Measurements from ENCODE around the gene CAPN15. TPM values are rescaled to one million over a fixed set of nuclear protein-coding genes. Genes with fewer than 3 reads are reported as not detected.
"Not testable (repeated sequence)": the region's sequence is repeated elsewhere in the genome, so short reads cannot be mapped to it uniquely, and the experiment has no call there.

CAPN15 gene
- total and polyA plus RNA-seq, 11 donors = 12.0 to 35.5 (median 20.3) TPM

- no peak overlapping the region for H3K27ac ChIP-seq
- no peaks in the 10 kb centered on the region for H3K27me3 ChIP-seq
- no peaks in the 10 kb centered on the region for H3K9me3 ChIP-seq
- peak in 1 of 5 donors; percentile 46 for DNase-seq
- peak in 1 of 4 donors; percentile 47 for ATAC-seq
- WGBS, 4 donors = 90 to 98% (median 93%) methylated on average over 9 to 30 of the region's 30 CpGs
- no peaks in the 10 kb centered on the region for H3K4me1 ChIP-seq
- intact Hi-C loops (cut with DNase I) = no loop called here
- TF ChIP-seq POLR2A (IDR thresholded peaks at IDR 0.05) (no peak), CTCF (IDR thresholded peaks at IDR 0.05) (no peak)
- no peak overlapping the region for H3K4me3 ChIP-seq
- H3K36me3 ChIP-seq = peaks cover 0 to 56% (median 41%) of the 10 kb centered on the region in 9 donors
Measured at GRCh38 chr16:492211-492875, 35.2 kb upstream of the CAPN15 start.

GRCh38 chr16:494676-495075 lies 32.8 kb upstream of the CAPN15 start:
- peaks cover 0 to 55% (median 34%) of the 10 kb centered on the region in 9 donors for H3K36me3 ChIP-seq
- H3K4me3 ChIP-seq; H3K27ac ChIP-seq; H3K4me1 ChIP-seq; ATAC-seq; H3K9me3 ChIP-seq; DNase-seq; intact Hi-C loops (cut with DNase I); H3K27me3 ChIP-seq: not testable (repeated sequence)
- 85 to 90% (median 88%) methylated on average over 15 of the region's 15 CpGs for WGBS, 4 donors

- H3K27ac ChIP-seq = no peak overlapping the region
- peaks cover 0 to 52% (median 29%) of the 10 kb centered on the region in 9 donors for H3K36me3 ChIP-seq
- H3K4me1 ChIP-seq = peaks cover 0 to 1% (median 0%) of the 10 kb centered on the region in 12 donors
- DNase-seq (no peak), ATAC-seq (peak in 3 of 4 donors; percentile 40 to 53 (median 46))
- TF ChIP-seq CTCF (IDR thresholded peaks at IDR 0.05) (peak in 8 of 12 donors; percentile 9 to 35 (median 26)), POLR2A (IDR thresholded peaks at IDR 0.05) (no peak)
- no peaks in the 10 kb centered on the region for H3K9me3 ChIP-seq
- intact Hi-C loops (cut with DNase I) = no loop called here
- no peaks in the 10 kb centered on the region for H3K27me3 ChIP-seq
- WGBS, 4 donors = 74 to 87% (median 79%) methylated on average over 9 to 11 of the region's 11 CpGs
- no peak overlapping the region for H3K4me3 ChIP-seq
Measured at GRCh38 chr16:495127-495748, 32.3 kb upstream of the CAPN15 start.

- intact Hi-C loops (cut with DNase I) = no loop called here
- Histone ChIP-seq H3K36me3 (peaks cover 0 to 42% (median 20%) of the 10 kb centered on the region in 9 donors), H3K4me1 (peaks cover 0 to 7% (median 0%) of the 10 kb centered on the region in 12 donors), H3K4me3 (no peak overlapping the region), H3K27me3 (no peaks in the 10 kb centered on the region), H3K9me3 (no peaks in the 10 kb centered on the region), H3K27ac (no peak overlapping the region)
- ATAC-seq (no peak), DNase-seq (no peak)
- WGBS, 4 donors = 86 to 89% (median 87%) methylated on average over 12 to 21 of the region's 21 CpGs
- TF ChIP-seq POLR2A (IDR thresholded peaks at IDR 0.05) (no peak), CTCF (IDR thresholded peaks at IDR 0.05) (no peak)
Measured at GRCh38 chr16:496097-496886, 31.2 kb upstream of the CAPN15 start.

Measured in heart left ventricle (tissue), 16 donors.